ENCODE measurements around the gene GABRR1.

Gene GABRR1

GRCh38 chr6:89242574-89243330 is 25.6 kb upstream of the GABRR1 start:
- TF ChIP-seq CTCF (IDR thresholded peaks at IDR 0.05) = peak; percentile 32; the same call in 1 of the 2 replicates

GRCh38 chr6:89239338-89239737 is 22.2 kb upstream of the GABRR1 start:
- TF ChIP-seq CTCF (IDR thresholded peaks at IDR 0.05) = no peak

GRCh38 chr6:89237158-89237557 is 20.0 kb upstream of the GABRR1 start:
- TF ChIP-seq CTCF (IDR thresholded peaks at IDR 0.05) = no peak

GRCh38 chr6:89222712-89223039 is 5.5 kb upstream of the GABRR1 start:
- no peak for TF ChIP-seq CTCF (IDR thresholded peaks at IDR 0.05)

GRCh38 chr6:89221971-89222711 is 5.0 kb upstream of the GABRR1 start:
- TF ChIP-seq CTCF (IDR thresholded peaks at IDR 0.05) = no peak

- no peak for TF ChIP-seq CTCF (IDR thresholded peaks at IDR 0.05)
Measured at GRCh38 chr6:89221129-89221528, 4.0 kb upstream of the GABRR1 start.

GRCh38 chr6:89216411-89216810 is 747 bp downstream of the GABRR1 start:
- no peak for TF ChIP-seq CTCF (IDR thresholded peaks at IDR 0.05)
